MM.1S (cell line): Measurements from ENCODE around the gene JTB.

Experiments used
- CTCF ChIP-seq: fragments of 300-600 bp; sonication (generic); IDR thresholded peaks from 2 replicates; pipeline ENCODE4 v1.5.1; 2016; ENCODE audit warnings: antibody characterized with exemption, low read length, mixed read lengths
- EZH2 ChIP-seq: fragments of 300-600 bp; sonication (generic); optimal IDR thresholded peaks from 2 replicates; pipeline ENCODE3; 2017; ENCODE audit warnings: low read depth, mild to moderate bottlenecking, antibody characterized with exemption, low read length, mixed read lengths

- TF ChIP-seq CTCF (no peak), EZH2 (no peak)
Measured at GRCh38 chr1:153984123-153984894, 6.8 kb upstream of the JTB start.
